ENCODE measurements around the gene SCGB1D2. TPM values are rescaled to one million over a fixed set of nuclear protein-coding genes. Genes with fewer than 3 reads are reported as not detected.

Gene SCGB1D2
- total RNA-seq, 1 experiment from 2014 or later: not detected

DNA sequence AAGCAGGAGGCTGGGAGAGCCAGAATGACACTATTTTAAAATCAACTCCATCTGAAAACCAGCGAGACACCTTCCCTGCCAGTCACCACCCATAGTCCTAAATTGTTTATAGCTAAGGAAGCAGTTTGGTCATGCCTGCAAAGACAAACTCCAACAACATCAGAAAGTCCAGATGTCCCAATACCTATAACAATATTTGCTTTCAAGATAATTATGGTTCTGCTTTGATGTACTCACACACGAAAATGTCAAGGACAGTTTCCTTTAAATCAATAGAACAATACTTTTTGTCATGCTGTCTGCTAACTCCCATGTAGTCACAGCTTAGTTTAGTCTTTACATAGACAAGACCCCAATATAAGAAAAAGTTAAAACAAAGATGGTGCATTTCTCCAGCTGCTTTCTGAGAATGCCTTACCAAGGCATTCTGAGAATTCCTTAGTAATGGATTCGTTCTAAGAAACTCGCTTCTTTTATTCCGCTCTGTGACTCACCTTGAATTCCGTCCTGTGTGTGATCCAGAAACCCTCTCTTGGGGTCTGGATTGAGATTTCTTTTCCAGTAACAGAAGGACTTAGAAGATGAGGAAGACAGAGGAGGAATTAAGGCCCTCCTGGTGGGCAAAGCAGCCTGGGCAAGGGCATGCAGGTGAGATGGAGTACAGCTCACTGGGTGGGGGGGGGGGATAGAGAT, 18.4 kb downstream of the SCGB1D2 start:
- no peak for DNase-seq (ENCODE audit: low read depth)

DNA sequence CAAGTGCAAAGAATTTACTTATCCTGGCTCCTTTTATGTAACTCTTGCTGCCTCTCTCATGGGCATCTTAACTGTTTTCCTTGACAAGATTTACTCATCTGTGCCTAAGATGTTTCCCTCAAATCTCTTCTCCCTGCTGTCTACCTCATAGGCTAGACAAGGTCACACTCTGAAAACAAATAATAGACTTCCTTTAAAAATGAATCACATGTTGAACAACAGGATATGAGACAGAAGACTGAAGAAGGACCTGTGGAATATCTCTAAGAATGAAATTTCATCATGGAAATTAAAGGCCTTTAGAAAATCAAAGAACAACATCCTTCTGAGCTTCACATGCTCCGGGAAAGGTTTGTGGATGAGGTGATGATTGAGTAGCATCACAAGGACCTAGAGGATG, 22.0 kb downstream of the SCGB1D2 start:
- peak; percentile 3 for DNase-seq (ENCODE audit: low read depth)

DNA sequence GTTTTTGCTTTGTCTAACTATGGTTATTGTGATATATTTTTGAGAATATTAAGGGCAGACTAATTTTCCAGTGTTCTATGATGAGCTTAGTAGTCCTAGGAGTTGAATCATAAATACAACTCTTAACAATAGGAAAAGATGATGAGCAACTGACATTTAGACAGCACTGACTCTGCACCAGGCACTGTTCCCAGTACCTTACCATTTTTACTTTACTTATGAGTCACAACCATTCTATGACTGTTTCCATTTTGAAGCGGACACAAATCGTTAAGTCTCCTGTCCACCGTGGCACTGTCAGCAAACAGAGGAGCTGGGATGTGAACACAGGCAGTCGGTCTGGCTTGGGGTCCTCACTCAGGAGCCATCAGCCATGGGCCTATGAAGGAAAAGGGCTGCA, 24.5 kb downstream of the SCGB1D2 start:
- peak; percentile 52 for DNase-seq (ENCODE audit: low read depth)

DNA sequence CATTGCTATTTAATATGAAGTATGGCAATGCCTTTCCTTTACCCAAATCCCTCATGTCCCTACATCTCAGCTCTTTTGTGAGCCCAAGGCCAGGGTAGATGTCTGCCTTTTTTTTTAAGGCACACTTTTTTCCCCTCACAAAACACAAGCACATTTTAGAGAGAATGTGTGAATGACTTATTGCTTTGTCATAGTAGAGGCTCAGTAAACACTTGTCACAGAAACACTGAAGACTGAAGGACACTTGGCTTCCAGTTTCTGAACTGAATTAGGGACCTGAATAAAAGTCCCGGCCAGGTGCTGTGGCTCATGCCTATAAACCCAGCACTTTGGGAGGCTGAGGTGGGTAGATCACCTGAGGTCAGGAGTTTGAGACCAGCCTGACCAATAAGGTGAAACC, 25.0 kb downstream of the SCGB1D2 start:
- DNase-seq (ENCODE audit: low read depth): no peak

DNA sequence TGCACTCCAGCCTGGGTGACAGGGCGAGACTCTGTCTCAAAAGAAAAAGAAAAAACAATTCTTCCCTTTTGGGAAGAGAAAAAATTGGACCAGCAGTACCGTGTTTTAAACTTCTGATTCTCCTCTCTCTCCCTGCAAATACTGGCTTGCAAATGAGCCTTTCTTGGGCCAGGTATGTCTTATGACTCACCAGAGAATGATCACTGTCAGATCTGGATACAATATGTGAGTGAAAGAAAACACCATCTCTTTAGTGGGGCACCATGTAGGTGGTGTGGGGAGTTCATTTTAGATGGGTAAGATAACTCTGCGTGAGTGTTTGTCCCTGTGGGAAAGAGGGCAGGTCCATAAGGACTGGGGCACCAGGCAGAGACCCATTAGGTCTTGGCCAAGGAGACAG, 25.5 kb downstream of the SCGB1D2 start:
- peak; percentile 3 for DNase-seq (ENCODE audit: low read depth)

DNA sequence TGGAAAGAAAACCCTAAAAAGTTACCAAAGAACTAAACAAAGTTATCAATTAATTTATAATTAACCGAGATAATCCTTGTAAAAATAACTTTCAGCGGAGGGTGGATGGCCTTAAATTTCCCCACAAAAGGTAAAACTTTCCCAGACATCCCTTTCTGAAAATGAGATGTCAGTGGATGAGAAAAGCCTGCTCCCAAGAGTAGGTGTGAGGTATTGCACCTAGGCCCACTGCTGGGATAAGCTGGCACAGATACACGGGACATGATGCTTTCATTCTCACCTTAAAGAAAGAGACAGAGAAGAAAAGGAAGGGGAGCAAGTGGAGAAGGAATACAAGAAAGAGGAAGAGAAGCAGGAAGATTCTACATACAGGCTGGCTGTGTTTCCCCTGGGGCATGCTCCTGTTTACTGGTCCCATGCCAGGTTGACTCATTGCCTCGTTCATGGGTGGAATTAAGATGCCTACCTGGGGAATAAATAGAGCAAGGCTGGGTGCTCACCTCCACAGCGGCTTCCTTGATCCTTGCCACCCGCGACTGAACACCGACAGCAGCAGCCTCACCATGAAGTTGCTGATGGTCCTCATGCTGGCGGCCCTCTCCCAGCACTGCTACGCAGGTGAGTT, 27.7 kb downstream of the SCGB1D2 start, which contains the start of gene SCGB2A2:
Gene SCGB2A2 (plus strand): TSS at position 505 of the 625 bp plus-strand sequence. CDS start 59 bp downstream, at position 564.
- peak; percentile 24 for DNase-seq (ENCODE audit: low read depth)

DNA sequence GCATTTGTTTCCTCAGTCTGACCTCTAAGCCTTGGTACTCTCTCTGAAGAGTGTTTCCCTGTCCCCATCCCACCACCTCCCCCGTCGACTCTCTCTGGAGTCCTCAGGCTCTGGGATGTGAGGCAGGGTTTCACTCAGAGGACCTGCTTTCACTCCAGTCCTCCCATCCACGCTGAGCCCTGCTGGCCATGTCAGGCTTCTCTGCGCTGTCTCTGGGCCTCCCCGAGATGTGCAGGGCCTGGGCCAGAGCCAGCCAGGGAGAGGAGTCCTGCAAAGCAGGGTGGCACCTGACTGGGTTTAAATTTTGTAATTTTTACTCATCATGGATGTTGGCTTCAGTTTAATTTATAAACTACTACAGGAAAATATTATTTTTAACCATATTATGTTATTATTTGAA, 31.2 kb downstream of the SCGB1D2 start:
- DNase-seq (ENCODE audit: low read depth): no peak

DNA sequence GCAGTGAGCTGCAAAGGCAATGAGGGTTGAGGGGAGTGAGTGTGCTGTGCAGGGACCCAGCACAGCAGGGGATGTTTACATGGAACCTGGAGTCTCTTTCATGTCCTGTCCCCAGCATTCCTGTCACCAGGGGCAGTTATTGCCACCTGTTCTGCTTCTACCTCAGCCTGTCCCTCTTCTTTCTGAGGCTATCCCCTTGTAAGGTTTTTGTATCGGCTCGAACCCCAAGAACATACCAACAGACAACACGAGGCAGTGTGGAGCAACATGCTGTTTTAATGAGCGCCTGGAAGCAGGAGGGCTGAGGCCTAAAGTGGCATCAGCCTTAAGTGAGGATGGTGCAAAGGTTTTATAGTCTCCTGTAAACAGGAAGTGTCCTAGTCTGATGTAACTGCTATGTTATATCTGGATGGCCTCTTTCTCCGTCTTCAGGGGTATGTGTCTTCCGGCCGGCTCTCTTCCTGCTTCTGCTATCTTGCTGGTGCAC, 31.8 kb downstream of the SCGB1D2 start:
- no peak for DNase-seq (ENCODE audit: low read depth)

DNA sequence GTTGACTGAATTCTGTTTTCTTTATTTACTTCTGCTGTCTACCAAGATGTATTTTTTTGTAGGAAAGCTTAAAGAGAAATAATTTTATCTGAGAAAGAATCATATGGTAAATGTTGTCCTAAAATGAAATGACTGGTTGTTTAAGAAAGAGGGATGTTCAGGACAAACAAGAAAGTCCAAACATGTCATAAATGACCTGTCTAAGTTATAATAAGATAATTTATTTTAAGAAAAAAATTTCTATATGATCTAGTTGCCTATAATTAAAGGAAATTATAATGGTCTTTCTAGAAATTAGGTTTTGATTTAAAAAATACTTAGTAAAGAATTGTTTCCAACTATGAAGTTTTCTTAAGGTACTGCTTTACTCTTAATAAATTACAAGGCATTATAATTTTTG, 38.4 kb downstream of the SCGB1D2 start:
- no peak for DNase-seq (ENCODE audit: low read depth)

Other genes starting within 250 kb of the SCGB1D2 start
- gene INCENP, start 118.2 kb upstream of the SCGB1D2 start, total RNA-seq (2014; rRNA removed; shearing (Covaris generic)): 47.9 and 76.2 TPM in 2 replicates
- gene SCGB1D1, start 52.0 kb upstream of the SCGB1D2 start, total RNA-seq (2014; rRNA removed; shearing (Covaris generic)): not detected in 2 replicates
- gene SCGB2A1, start 33.6 kb upstream of the SCGB1D2 start, total RNA-seq (2014; rRNA removed; shearing (Covaris generic)): not detected in 2 replicates
- not detected in 2 replicates for gene SCGB2A2, start 27.9 kb downstream of the SCGB1D2 start, total RNA-seq (2014; rRNA removed; shearing (Covaris generic))
- gene SCGB1D4, start 56.8 kb downstream of the SCGB1D2 start, total RNA-seq (2014; rRNA removed; shearing (Covaris generic)): not detected in 2 replicates
- 16.9 and 25.8 TPM in 2 replicates for gene ASRGL1, start 95.2 kb downstream of the SCGB1D2 start, total RNA-seq (2014; rRNA removed; shearing (Covaris generic))
- not detected in 2 replicates for gene SCGB1A1, start 176.8 kb downstream of the SCGB1D2 start, total RNA-seq (2014; rRNA removed; shearing (Covaris generic))

All from M059J (cell line).